A549 (cell line): ENCODE measurements around the gene EID2. TPM values are rescaled to one million over a fixed set of nuclear protein-coding genes. Genes with fewer than 3 reads are reported as not detected.
A peak's percentile ranks its signal among the peaks of the same experiment; 100 is the strongest.

Experiments used
- ATAC-seq, 2 experiments: fragments of 200-7000 bp in 1 of 2; fragments of >200 bp in 1 of 2; cut with Nextera tagmentation in 1 of 2; cut with Tn5 transposase in 1 of 2; 3 replicates each; pipeline versions ENCODE4 v1.8.0 to v1.9.1; 2018 to 2020; ENCODE audit warnings: mild to moderate bottlenecking in 1 of 2, moderate library complexity in 1 of 2
- CTCF ChIA-PET: fragments of 300-600 bp; sonication (Branson Sonifier 250); formaldehyde crosslinking; extraction: SDS; loops from one replicate; lab custom pipeline; 2021; ENCODE audit warnings: antibody characterized with exemption, inconsistent platforms; lab: Yijun Ruan, JAX
- POLR2A ChIA-PET: fragments of 350-600 bp; formaldehyde crosslinking; extraction: SDS; loops from one replicate; lab custom pipeline; 2021; ENCODE audit warnings: antibody characterized with exemption, inconsistent platforms; lab: Yijun Ruan, JAX
- DNase-seq, 2 experiments: peaks; one replicate each; pipeline versions ENCODE4 v3.0.0 to v3.0.0-alpha.2; 2011 to 2016; ENCODE audit warnings: low read depth in 1 of 2, low spot score in 1 of 2
- FAIRE-seq: peaks from 2 replicates; lab custom pipeline; 2011; peaks lifted over from hg19 to GRCh38; lab: Jason Lieb, UNC
- H3K27ac ChIP-seq, 2 experiments: fragments of >200 bp; sonication (Bioruptor Twin); formaldehyde crosslinking; 3 replicates each; pipeline ENCODE4 v1.5.1; 2016 to 2017
- H3K4me1 ChIP-seq: fragments of >200 bp; sonication (Bioruptor Twin); formaldehyde crosslinking; 3 replicates; pipeline ENCODE4 v1.6.1; 2016
- H3K4me2 ChIP-seq: fragments of >200 bp; sonication (Bioruptor Twin); formaldehyde crosslinking; 3 replicates; pipeline ENCODE4 v1.6.1; 2016
- H3K4me3 ChIP-seq: fragments of >200 bp; sonication (Bioruptor Twin); formaldehyde crosslinking; 3 replicates; pipeline ENCODE4 v1.5.1; 2016
- H3K9me3 ChIP-seq: fragments of >200 bp; sonication (Bioruptor Twin); formaldehyde crosslinking; 3 replicates; pipeline ENCODE4 v1.6.1; 2016
- HDAC2 ChIP-seq: fragments of 200-600 bp; sonication (generic); IDR thresholded peaks from 2 replicates; pipeline ENCODE4 v1.6.1; 2016
- HOXA7 ChIP-seq: fragments of 250-450 bp; sonication (Bioruptor Pico); IDR thresholded peaks from 2 replicates; pipeline ENCODE4 v1.5.0; 2020; ENCODE audit warnings: mild to moderate bottlenecking, moderate library complexity
- JUNB ChIP-seq: fragments of >200 bp; sonication (Bioruptor Twin); formaldehyde crosslinking; IDR thresholded peaks from 2 replicates; pipeline ENCODE4 v1.6.1; 2016
- MYC ChIP-seq: IDR thresholded peaks from 2 replicates; pipeline ENCODE4 v1.6.1; 2012; ENCODE audit warnings: mild to moderate bottlenecking, inconsistent platforms, low read length, improper control_type of control experiment, borderline replicate concordance
- NPAS2 ChIP-seq: fragments of 250-450 bp; sonication (Bioruptor Pico); IDR thresholded peaks from 2 replicates; pipeline ENCODE4 v1.8.0; 2022; ENCODE audit warnings: mild to moderate bottlenecking, moderate library complexity, borderline replicate concordance
- RFX5 ChIP-seq: fragments of 450-650 bp; IDR thresholded peaks from 2 replicates; pipeline ENCODE4 v1.7.1; 2014; ENCODE audit warnings: antibody characterized with exemption, mild to moderate bottlenecking, moderate library complexity
- RNF2 ChIP-seq: fragments of 200-600 bp; sonication (generic); IDR thresholded peaks from 2 replicates; pipeline ENCODE4 v1.6.1; 2016; ENCODE audit warnings: low read depth, mild to moderate bottlenecking, antibody characterized with exemption, moderate library complexity, borderline replicate concordance
- SREBF2 ChIP-seq: fragments of 450-650 bp; IDR thresholded peaks from 2 replicates; pipeline ENCODE4 v1.6.1; 2014; ENCODE audit warnings: mild to moderate bottlenecking, moderate library complexity
- TP53 ChIP-seq: fragments of 250-450 bp; sonication (Bioruptor Pico); IDR thresholded peaks from 2 replicates; pipeline ENCODE4 v1.5.0; 2021; ENCODE audit warnings: mild to moderate bottlenecking, moderate library complexity
- WGBS: methylation state at CpG from one replicate; pipeline ENCODE4 v1.1.6; 2017; ENCODE audit errors: missing lambda C conversion rate; 5-methylcytosine and 5-hydroxymethylcytosine counted together
- polyA plus RNA-seq, 4 experiments: library from polyadenylated mRNA; depleted of rRNA in 3 of 4; stranded (reverse); fragments of >200 nt; fragmentation: RNase III in 1 of 4; extraction: RNeasy Plus Mini Kit Qiagen cat#74134 plus additional on column Dnase treatment in 1 of 4; gene quantifications; 2 replicates in 3 of 4; 3 replicates in 1 of 4; pipeline ENCODE4 v1.2.3, GENCODE V29; 2011 to 2017
- TF ChIP-seq, protein P1 (sequence below): fragments of 150-350 bp; IDR thresholded peaks from 2 replicates; pipeline ENCODE4 v1.6.1; 2014; ENCODE audit warnings: low read depth, mild to moderate bottlenecking, low read length
- TF ChIP-seq, protein P2 (sequence below): fragments of 200-600 bp; sonication (generic); IDR thresholded peaks from 2 replicates; pipeline ENCODE4 v1.6.1; 2016; ENCODE audit warnings: antibody characterized with exemption, mild to moderate bottlenecking, moderate library complexity
- TF ChIP-seq, protein P3 (sequence below): IDR thresholded peaks from 2 replicates; pipeline ENCODE4 v1.6.1; 2012
- TF ChIP-seq, protein P4 (sequence below): fragments of 250-450 bp; sonication (Bioruptor Pico); IDR thresholded peaks from 2 replicates; pipeline ENCODE4 v1.5.0; 2021; ENCODE audit warnings: mild to moderate bottlenecking, moderate library complexity, borderline replicate concordance
- TF ChIP-seq, protein P5 (sequence below): fragments of >200 bp; sonication (Bioruptor Twin); formaldehyde crosslinking; IDR thresholded peaks from 3 replicates; pipeline ENCODE4 v1.5.1; 2016

The EID2 gene
- polyA plus RNA-seq, 2 of the 4 experiments (the other 2 are of a cell fraction): 26.1 to 53.0 TPM

DNA sequence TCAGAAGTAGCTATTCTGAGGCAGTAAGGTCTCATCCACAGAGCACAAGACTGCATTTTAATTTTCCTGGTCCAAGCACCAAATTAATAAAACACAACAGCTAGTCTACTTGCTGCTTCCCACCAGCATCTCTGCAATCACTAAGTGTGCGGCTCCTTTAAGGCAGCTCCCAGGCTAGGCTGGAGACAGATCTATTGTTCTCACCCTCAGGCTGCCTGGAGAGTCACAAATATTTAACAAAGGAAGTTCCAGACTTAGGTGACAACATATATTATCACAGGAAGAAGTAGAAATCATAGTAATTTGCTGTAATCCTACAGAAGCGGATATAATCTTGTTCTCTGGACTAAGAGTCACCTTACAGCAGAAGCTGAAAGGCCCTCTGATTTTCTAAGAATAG is 2.2 kb upstream of the EID2 start:
- Histone ChIP-seq H3K4me1 (peaks cover 15% of the 10 kb centered on the region), H3K9me3 (no peaks in the 10 kb centered on the region), H3K4me3 (no peak overlapping the region), H3K4me2 (no peak overlapping the region), H3K27ac (no peak overlapping the region)
- ChIA-PET CTCF (interaction anchor here (0.7 to 25.5 kb wide), 18 partner anchors 9 to 1140 kb away, joined by 3 to 585 read pairs (median 12); partner anchors contain the start of genes DLL3, EID2B and FAM98C), POLR2A (interaction anchor here (1.0 to 1.7 kb wide), 2 partner anchors 97 to 106 kb away, joined by 3 to 8 read pairs; partner anchors contain the start of genes RPS16 and SUPT5H)
- no peak for ATAC-seq
- FAIRE-seq: peak; percentile 49
- TF ChIP-seq NPAS2 (CRISPR knock-in tag) (no peak), RFX5 (no peak), RNF2 (no peak), TP53 (CRISPR knock-in tag) (no peak), HOXA7 (CRISPR knock-in tag) (no peak), HDAC2 (no peak), JUNB (no peak), MYC (no peak), SREBF2 (no peak)
- TF ChIP-seq, protein P1, sequence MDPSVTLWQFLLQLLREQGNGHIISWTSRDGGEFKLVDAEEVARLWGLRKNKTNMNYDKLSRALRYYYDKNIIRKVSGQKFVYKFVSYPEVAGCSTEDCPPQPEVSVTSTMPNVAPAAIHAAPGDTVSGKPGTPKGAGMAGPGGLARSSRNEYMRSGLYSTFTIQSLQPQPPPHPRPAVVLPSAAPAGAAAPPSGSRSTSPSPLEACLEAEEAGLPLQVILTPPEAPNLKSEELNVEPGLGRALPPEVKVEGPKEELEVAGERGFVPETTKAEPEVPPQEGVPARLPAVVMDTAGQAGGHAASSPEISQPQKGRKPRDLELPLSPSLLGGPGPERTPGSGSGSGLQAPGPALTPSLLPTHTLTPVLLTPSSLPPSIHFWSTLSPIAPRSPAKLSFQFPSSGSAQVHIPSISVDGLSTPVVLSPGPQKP: no peak
- TF ChIP-seq, protein P2, sequence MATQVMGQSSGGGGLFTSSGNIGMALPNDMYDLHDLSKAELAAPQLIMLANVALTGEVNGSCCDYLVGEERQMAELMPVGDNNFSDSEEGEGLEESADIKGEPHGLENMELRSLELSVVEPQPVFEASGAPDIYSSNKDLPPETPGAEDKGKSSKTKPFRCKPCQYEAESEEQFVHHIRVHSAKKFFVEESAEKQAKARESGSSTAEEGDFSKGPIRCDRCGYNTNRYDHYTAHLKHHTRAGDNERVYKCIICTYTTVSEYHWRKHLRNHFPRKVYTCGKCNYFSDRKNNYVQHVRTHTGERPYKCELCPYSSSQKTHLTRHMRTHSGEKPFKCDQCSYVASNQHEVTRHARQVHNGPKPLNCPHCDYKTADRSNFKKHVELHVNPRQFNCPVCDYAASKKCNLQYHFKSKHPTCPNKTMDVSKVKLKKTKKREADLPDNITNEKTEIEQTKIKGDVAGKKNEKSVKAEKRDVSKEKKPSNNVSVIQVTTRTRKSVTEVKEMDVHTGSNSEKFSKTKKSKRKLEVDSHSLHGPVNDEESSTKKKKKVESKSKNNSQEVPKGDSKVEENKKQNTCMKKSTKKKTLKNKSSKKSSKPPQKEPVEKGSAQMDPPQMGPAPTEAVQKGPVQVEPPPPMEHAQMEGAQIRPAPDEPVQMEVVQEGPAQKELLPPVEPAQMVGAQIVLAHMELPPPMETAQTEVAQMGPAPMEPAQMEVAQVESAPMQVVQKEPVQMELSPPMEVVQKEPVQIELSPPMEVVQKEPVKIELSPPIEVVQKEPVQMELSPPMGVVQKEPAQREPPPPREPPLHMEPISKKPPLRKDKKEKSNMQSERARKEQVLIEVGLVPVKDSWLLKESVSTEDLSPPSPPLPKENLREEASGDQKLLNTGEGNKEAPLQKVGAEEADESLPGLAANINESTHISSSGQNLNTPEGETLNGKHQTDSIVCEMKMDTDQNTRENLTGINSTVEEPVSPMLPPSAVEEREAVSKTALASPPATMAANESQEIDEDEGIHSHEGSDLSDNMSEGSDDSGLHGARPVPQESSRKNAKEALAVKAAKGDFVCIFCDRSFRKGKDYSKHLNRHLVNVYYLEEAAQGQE: no peak
- TF ChIP-seq, protein P3, sequence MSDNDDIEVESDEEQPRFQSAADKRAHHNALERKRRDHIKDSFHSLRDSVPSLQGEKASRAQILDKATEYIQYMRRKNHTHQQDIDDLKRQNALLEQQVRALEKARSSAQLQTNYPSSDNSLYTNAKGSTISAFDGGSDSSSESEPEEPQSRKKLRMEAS: no peak
- TF ChIP-seq, protein P4, sequence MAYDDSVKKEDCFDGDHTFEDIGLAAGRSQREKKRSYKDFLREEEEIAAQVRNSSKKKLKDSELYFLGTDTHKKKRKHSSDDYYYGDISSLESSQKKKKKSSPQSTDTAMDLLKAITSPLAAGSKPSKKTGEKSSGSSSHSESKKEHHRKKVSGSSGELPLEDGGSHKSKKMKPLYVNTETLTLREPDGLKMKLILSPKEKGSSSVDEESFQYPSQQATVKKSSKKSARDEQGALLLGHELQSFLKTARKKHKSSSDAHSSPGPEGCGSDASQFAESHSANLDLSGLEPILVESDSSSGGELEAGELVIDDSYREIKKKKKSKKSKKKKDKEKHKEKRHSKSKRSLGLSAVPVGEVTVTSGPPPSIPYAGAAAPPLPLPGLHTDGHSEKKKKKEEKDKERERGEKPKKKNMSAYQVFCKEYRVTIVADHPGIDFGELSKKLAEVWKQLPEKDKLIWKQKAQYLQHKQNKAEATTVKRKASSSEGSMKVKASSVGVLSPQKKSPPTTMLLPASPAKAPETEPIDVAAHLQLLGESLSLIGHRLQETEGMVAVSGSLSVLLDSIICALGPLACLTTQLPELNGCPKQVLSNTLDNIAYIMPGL (CRISPR knock-in tag): no peak
- WGBS: 58% methylated on average over 2 of the region's 2 CpGs
- DNase-seq: no peak

DNA sequence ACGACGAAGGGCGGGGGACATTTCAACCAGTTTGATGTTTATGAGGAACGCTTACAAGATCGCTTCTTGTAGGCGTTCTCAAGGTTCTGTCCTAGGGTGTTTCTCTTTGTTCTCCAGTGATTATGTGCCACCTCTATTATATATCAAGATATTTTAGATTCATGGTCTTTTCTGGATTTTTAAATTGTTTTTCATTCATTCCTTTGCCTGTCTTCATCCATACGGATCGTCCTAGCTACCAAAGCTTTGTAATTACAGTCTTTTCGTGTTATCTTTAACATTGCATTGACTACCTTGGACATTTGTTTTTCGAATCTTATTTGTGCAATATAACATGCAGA is 342 bp upstream of the EID2 start:
- Histone ChIP-seq H3K4me1 (peaks cover 15% of the 10 kb centered on the region), H3K27ac (no peak overlapping the region), H3K4me2 (peak overlapping the region; percentile 71), H3K4me3 (peak overlapping the region; percentile 20; the same call in 2 of the 3 replicates), H3K9me3 (no peaks in the 10 kb centered on the region)
- POLR2A ChIA-PET: interaction anchor here (0.6 to 2.3 kb wide), 4 partner anchors 10 to 614 kb away, joined by 6 to 15 read pairs (median 10); partner anchors contain the start of genes RPS16 and SUPT5H
- ATAC-seq: peak; percentile 17 to 29; a peak in 4 of 6 replicates
- CTCF ChIA-PET: interaction anchor here (0.6 to 25.5 kb wide), 22 partner anchors 11 to 142 kb away, joined by 3 to 585 read pairs (median 6); partner anchors contain the start of gene DLL3
- WGBS: 12% methylated on average over 10 of the region's 10 CpGs
- no peak for DNase-seq
- TF ChIP-seq JUNB: no peak
- TF ChIP-seq, protein P5, sequence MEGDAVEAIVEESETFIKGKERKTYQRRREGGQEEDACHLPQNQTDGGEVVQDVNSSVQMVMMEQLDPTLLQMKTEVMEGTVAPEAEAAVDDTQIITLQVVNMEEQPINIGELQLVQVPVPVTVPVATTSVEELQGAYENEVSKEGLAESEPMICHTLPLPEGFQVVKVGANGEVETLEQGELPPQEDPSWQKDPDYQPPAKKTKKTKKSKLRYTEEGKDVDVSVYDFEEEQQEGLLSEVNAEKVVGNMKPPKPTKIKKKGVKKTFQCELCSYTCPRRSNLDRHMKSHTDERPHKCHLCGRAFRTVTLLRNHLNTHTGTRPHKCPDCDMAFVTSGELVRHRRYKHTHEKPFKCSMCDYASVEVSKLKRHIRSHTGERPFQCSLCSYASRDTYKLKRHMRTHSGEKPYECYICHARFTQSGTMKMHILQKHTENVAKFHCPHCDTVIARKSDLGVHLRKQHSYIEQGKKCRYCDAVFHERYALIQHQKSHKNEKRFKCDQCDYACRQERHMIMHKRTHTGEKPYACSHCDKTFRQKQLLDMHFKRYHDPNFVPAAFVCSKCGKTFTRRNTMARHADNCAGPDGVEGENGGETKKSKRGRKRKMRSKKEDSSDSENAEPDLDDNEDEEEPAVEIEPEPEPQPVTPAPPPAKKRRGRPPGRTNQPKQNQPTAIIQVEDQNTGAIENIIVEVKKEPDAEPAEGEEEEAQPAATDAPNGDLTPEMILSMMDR: 0 out of 3 replicates have a peak, but pooled peaks have one; percentile 10
- FAIRE-seq: no peak
